Purkinje cell (primary cell): Measurements from ENCODE around the gene PRAMEF25. TPM values are rescaled to one million over a fixed set of nuclear protein-coding genes. Genes with fewer than 3 reads are reported as not detected.

Experiments used
- polyA plus RNA-seq: library from polyadenylated mRNA; unstranded; fragments of >200 nt; fragmentation: Nextera tagmentation; gene quantifications from 2 replicates; pipeline ENCODE4 v1.2.1, GENCODE V29; 2014

The PRAMEF25 gene
- polyA plus RNA-seq, result not detected in 2 replicates

DNA sequence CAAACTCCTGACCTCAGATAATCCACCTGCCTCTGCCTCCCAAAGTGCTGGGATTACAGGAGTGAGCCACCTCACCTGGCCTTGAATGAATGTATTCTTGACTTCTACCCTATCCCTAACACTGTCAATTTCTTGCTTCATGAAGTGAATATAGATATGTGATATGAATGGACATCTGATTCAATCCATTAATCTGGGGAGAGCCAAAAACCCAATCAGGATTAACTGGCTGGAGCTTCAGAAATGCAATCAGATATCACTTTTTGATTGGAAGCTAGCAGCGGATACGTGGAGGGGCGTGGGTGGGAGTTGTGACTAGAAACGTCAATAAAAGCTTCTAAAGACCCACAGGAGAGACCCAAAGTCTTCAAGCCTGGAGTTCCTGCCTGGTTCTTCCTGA, at the start of gene PRAMEF25:
TSS of gene PRAMEF25 (plus strand) at position 301 of the 400 bp plus-strand sequence. CDS start 2,920 bp downstream, outside the sequence.

GRCh38 chr1:13056475-13056874, 14.1 kb upstream of the PRAMEF25 start, which contains the start of gene PRAMEF27:
PRAMEF27 (minus strand) TSS chr1:13056575; CDS start chr1:13053659, 2,916 bp downstream.

GRCh38 chr1:13116754-13117153, 46.2 kb downstream of the PRAMEF25 start, which contains the start of gene HNRNPCL2:
HNRNPCL2 (minus strand) TSS chr1:13116854; CDS start chr1:13116400, 454 bp downstream.

Other genes with a start within 250 kb of the PRAMEF25 start
- not detected in 2 replicates for gene PRAMEF11, start 239.4 kb upstream of the PRAMEF25 start, polyA plus RNA-seq
- not detected in 2 replicates for gene HNRNPCL1, start 222.1 kb upstream of the PRAMEF25 start, polyA plus RNA-seq
- not detected in 2 replicates for gene PRAMEF2, start 213.7 kb upstream of the PRAMEF25 start, polyA plus RNA-seq
- not detected in 2 replicates for gene PRAMEF4, start 184.6 kb upstream of the PRAMEF25 start, polyA plus RNA-seq
- not detected in 2 replicates for gene PRAMEF10, start 172.5 kb upstream of the PRAMEF25 start, polyA plus RNA-seq
- gene PRAMEF7, start 154.2 kb upstream of the PRAMEF25 start, polyA plus RNA-seq, result not detected in 2 replicates
- not detected in 2 replicates for gene PRAMEF6, start 123.2 kb upstream of the PRAMEF25 start, polyA plus RNA-seq
- gene PRAMEF27, start 14.2 kb upstream of the PRAMEF25 start, polyA plus RNA-seq, result not detected in 2 replicates
- not detected in 2 replicates for gene HNRNPCL3, start 10.0 kb upstream of the PRAMEF25 start, polyA plus RNA-seq
- gene HNRNPCL2, start 46.1 kb downstream of the PRAMEF25 start, polyA plus RNA-seq, result not detected in 2 replicates
- not detected in 2 replicates for gene PRAMEF26, start 85.2 kb downstream of the PRAMEF25 start, polyA plus RNA-seq
- gene HNRNPCL4, start 94.9 kb downstream of the PRAMEF25 start, polyA plus RNA-seq, result not detected in 2 replicates
- gene PRAMEF9, start 101.1 kb downstream of the PRAMEF25 start, polyA plus RNA-seq, result not detected in 2 replicates
- gene PRAMEF13, start 130.6 kb downstream of the PRAMEF25 start, polyA plus RNA-seq, result not detected in 2 replicates
- not detected in 2 replicates for gene PRAMEF18, start 155.4 kb downstream of the PRAMEF25 start, polyA plus RNA-seq
- not detected in 2 replicates for gene PRAMEF5, start 183.4 kb downstream of the PRAMEF25 start, polyA plus RNA-seq
- not detected in 2 replicates for gene PRAMEF8, start 214.4 kb downstream of the PRAMEF25 start, polyA plus RNA-seq
- gene PRAMEF33, start 232.8 kb downstream of the PRAMEF25 start, polyA plus RNA-seq, result not detected in 2 replicates
- not detected in 2 replicates for gene PRAMEF15, start 244.8 kb downstream of the PRAMEF25 start, polyA plus RNA-seq